Mesendoderm (in vitro differentiated cells): ENCODE data around the gene MAST4.
A peak's percentile ranks its signal among the peaks of the same experiment; 100 is the strongest.

Experiments
- DNase-seq: peaks from one replicate; pipeline ENCODE4 v3.0.0; 2013
- H2AK5ac ChIP-seq: 2 replicates; pipeline ENCODE4 v1.6.1; 2013; ENCODE audit warnings: low read length, inconsistent platforms
- H2BK120ac ChIP-seq: 2 replicates; pipeline ENCODE4 v1.6.1; 2013; ENCODE audit warnings: low read depth, mild to moderate bottlenecking, low read length, moderate library complexity, mixed read lengths
- H2BK15ac ChIP-seq: replicated peaks from 2 replicates; pipeline ENCODE4 v1.6.1; 2013; ENCODE audit warnings: low read depth, mild to moderate bottlenecking, moderate library complexity
- H2BK5ac ChIP-seq: 2 replicates; pipeline ENCODE4 v1.6.1; 2013; ENCODE audit warnings: low read length, inconsistent platforms
- H3K18ac ChIP-seq: 2 replicates; pipeline ENCODE4 v1.6.1; 2013; ENCODE audit warnings: mild to moderate bottlenecking, low read length, mixed read lengths
- H3K23ac ChIP-seq: one replicate; pipeline ENCODE4 v1.6.1; 2013; ENCODE audit warnings: low read length
- H3K27ac ChIP-seq: 2 replicates; pipeline ENCODE4 v1.5.1; 2013; ENCODE audit warnings: low read depth, mild to moderate bottlenecking, inconsistent platforms, low read length, moderate library complexity
- H3K27me3 ChIP-seq: 2 replicates; pipeline ENCODE4 v1.6.1; 2013; ENCODE audit warnings: low read length, control low read depth, mild to moderate bottlenecking, inconsistent platforms; ENCODE audit not compliant: insufficient read depth, poor library complexity
- H3K36me3 ChIP-seq: 2 replicates; pipeline ENCODE4 v1.6.1; 2013; ENCODE audit warnings: low read length, inconsistent platforms; ENCODE audit not compliant: control insufficient read depth, insufficient read depth
- H3K4ac ChIP-seq: one replicate; pipeline ENCODE4 v1.6.1; 2013; ENCODE audit warnings: low read depth, mild to moderate bottlenecking, low read length, moderate library complexity
- H3K4me1 ChIP-seq: 2 replicates; pipeline ENCODE4 v1.6.1; 2013; ENCODE audit warnings: low read depth, low read length, inconsistent platforms; ENCODE audit not compliant: control insufficient read depth
- H3K4me2 ChIP-seq: 2 replicates; pipeline ENCODE4 v1.6.1; 2013; ENCODE audit warnings: low read length
- H3K4me3 ChIP-seq: 2 replicates; pipeline ENCODE4 v1.5.1; 2013; ENCODE audit warnings: mild to moderate bottlenecking, low read length
- H3K56ac ChIP-seq: one replicate; pipeline ENCODE4 v1.6.1; 2013; ENCODE audit warnings: low read length
- H3K79me1 ChIP-seq: 2 replicates; pipeline ENCODE4 v1.6.1; 2013; ENCODE audit warnings: low read length, inconsistent platforms
- H3K79me2 ChIP-seq: 2 replicates; pipeline ENCODE4 v1.6.1; 2013; ENCODE audit warnings: mild to moderate bottlenecking, low read length; ENCODE audit not compliant: control insufficient read depth, insufficient read depth
- H3K9ac ChIP-seq: 2 replicates; pipeline ENCODE4 v1.6.1; 2013; ENCODE audit warnings: low read length, inconsistent platforms
- H4K5ac ChIP-seq: one replicate; pipeline ENCODE4 v1.6.1; 2013; ENCODE audit warnings: low read length
- H4K8ac ChIP-seq: one replicate; pipeline ENCODE4 v1.6.1; 2013; ENCODE audit warnings: low read depth, mild to moderate bottlenecking, control low read depth, low read length, moderate library complexity
- WGBS: extraction: QIAGEN DNeasy Blood & Tissue Kit; methylation state at CpG from one replicate; pipeline ENCODE4 v1.1.7; 2013; ENCODE audit warnings: low lambda C conversion rate, missing lambda C conversion rate; ENCODE audit not compliant: insufficient coverage; ENCODE audit errors: extremely low coverage; 5-methylcytosine and 5-hydroxymethylcytosine counted together

Gene MAST4

DNA sequence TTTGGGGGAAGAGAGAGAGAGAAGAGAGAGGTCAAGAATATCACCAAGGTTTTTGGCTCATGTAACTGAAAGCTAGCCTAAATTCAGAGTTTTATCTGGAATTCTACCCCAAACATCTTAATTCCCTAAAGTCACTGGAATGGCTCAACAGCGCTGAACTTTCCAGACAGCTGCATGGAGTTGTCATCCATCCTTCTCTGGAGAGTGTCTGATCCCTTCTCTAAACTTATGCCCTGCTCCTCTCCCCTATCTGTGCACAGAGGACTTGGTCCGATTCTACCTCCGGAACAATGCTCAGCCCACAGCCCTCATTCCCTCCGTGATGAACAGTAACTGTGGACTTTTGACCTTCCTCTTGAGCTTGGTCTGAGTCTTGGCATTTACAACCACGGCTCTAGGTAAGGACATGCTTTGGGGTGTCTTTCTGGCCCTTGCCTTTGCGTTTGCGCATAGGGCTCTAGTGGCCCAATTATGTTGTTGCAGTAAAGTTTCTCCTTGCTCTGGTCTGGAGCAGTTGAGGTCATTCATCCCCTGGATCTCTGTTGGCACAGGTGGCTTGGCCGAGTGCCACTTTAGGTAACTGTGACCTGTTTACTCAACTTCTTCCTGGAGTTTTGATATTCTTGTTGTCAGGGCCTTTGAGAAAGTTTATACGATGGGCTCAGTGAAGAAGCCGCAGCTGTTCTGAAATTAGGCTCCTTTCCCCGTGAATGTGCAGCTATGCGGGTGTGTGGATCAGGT lies 618.7 kb downstream of the MAST4 start:
- no peak overlapping the region for H3K18ac ChIP-seq
- no peaks in the 10 kb centered on the region for H3K79me1 ChIP-seq
- WGBS, result no CpG with 5 or more reads among the region's 12 CpGs
- H3K36me3 ChIP-seq, result no peaks in the 10 kb centered on the region
- H3K27me3 ChIP-seq, result no peaks in the 10 kb centered on the region
- no peak overlapping the region for H3K23ac ChIP-seq
- no peak overlapping the region for H4K5ac ChIP-seq
- no peak overlapping the region for H4K8ac ChIP-seq
- no peak overlapping the region for H3K9ac ChIP-seq
- no peak overlapping the region for H2AK5ac ChIP-seq
- H3K56ac ChIP-seq, result no peak overlapping the region
- H2BK5ac ChIP-seq, result no peak overlapping the region
- no peak overlapping the region for H3K4me2 ChIP-seq
- no peak overlapping the region for H3K4ac ChIP-seq
- H3K27ac ChIP-seq, result no peak overlapping the region
- no peak overlapping the region for H2BK15ac ChIP-seq
- H2BK120ac ChIP-seq, result no peak overlapping the region
- DNase-seq, result no peak
- H3K4me1 ChIP-seq, result no peaks in the 10 kb centered on the region
- no peak overlapping the region for H3K4me3 ChIP-seq
- no peaks in the 10 kb centered on the region for H3K79me2 ChIP-seq

DNA sequence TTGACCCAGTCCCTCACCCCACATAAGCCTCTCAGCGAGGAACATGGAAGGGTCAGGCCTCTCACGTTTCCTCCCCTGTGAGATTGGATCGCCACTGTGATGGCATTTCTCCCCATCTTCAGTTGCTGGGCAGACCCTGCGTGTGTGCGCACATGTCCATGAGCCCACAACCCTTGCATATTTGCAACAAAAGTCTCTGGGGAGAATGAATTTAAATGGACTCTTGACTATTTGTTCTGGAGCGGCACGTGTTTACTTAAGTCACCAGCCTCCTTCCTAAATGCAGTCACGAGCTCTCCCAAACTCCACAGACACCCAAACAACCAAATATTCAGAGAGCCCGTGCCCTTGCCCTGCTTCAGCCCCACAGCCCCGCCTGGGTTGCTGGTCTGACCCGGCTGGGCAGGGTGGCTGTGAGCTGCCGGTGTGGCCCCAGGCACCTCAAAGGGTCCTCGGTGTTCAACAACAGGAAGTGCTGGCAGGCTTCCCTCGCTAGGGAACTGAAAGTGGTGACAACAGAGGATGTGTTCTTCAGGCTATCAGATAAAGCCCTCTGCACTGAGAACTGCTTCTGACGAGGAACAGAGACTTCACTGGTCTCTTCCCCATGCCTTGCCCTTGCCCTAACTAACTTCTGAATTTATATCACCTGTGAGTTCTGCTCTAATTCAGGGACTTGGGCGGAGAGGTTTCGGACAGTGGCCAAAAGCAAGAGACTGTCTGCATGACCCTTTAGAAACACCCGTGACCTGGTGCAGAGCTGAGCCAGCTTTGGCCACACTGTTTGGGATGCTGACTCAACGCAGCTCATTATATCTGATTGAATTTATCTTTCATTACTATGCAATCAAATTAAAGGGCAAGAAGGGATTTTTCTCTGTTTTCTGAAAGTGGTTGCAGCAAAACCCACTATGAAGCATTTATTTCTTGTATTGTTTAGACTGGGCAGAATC lies 619.6 kb downstream of the MAST4 start:
- no peak overlapping the region for H2AK5ac ChIP-seq
- H3K56ac ChIP-seq, result no peak overlapping the region
- peak; percentile 53 for DNase-seq

GRCh38 chr5:67216564-67216963 lies 620.4 kb downstream of the MAST4 start:
- Histone ChIP-seq H3K27ac (no peak overlapping the region), H3K18ac (no peak overlapping the region), H3K4ac (no peak overlapping the region), H3K79me2 (no peaks in the 10 kb centered on the region), H3K23ac (no peak overlapping the region), H3K56ac (no peak overlapping the region), H2AK5ac (no peak overlapping the region), H2BK15ac (no peak overlapping the region), H3K27me3 (no peaks in the 10 kb centered on the region), H2BK5ac (no peak overlapping the region), H3K79me1 (no peaks in the 10 kb centered on the region), H3K4me2 (no peak overlapping the region), H4K8ac (no peak overlapping the region), H3K4me3 (no peak overlapping the region), H2BK120ac (no peak overlapping the region), H4K5ac (no peak overlapping the region), H3K9ac (no peak overlapping the region), H3K4me1 (no peaks in the 10 kb centered on the region), H3K36me3 (no peaks in the 10 kb centered on the region)
- no CpG with 5 or more reads among the region's 1 CpG for WGBS
- DNase-seq, result no peak

More for the DNA sequence above, 619.6 kb downstream of the MAST4 start:
- no peak overlapping the region for H3K4me3 ChIP-seq
- H2BK5ac ChIP-seq, result no peak overlapping the region
- no peak overlapping the region for H3K9ac ChIP-seq
- H3K23ac ChIP-seq, result no peak overlapping the region
- no peaks in the 10 kb centered on the region for H3K79me2 ChIP-seq
- no peak overlapping the region for H3K27ac ChIP-seq
- no peak overlapping the region for H2BK120ac ChIP-seq
- no peak overlapping the region for H4K5ac ChIP-seq
- H4K8ac ChIP-seq, result no peak overlapping the region
- no peak overlapping the region for H2BK15ac ChIP-seq
- no peaks in the 10 kb centered on the region for H3K27me3 ChIP-seq
- no CpG with 5 or more reads among the region's 19 CpGs for WGBS
- no peak overlapping the region for H3K4ac ChIP-seq
- no peak overlapping the region for H3K18ac ChIP-seq
- no peaks in the 10 kb centered on the region for H3K4me1 ChIP-seq
- no peak overlapping the region for H3K4me2 ChIP-seq
- H3K36me3 ChIP-seq, result no peaks in the 10 kb centered on the region
- H3K79me1 ChIP-seq, result no peaks in the 10 kb centered on the region
